HG02678 (cell line): ENCODE measurements around the gene KRTAP19-2.
"Not testable (repeated sequence)": the region's sequence is repeated elsewhere in the genome, so short reads cannot be mapped to it uniquely, and the experiment has no call there.

Source experiments
- ATAC-seq: cut with Tn5 transposase; IDR thresholded peaks from one replicate; pipeline ENCODE4 v1.9.1; 2021; ENCODE audit warnings: mild to moderate bottlenecking, moderate library complexity; ENCODE audit not compliant: unreplicated experiment

KRTAP19-2 gene

GRCh38 chr21:30487336-30487735 lies at the start of gene KRTAP19-2:
KRTAP19-2 (minus strand) TSS chr21:30487436; CDS start chr21:30487348, 88 bp downstream.
- ATAC-seq = no peak

GRCh38 chr21:30518876-30519275 lies 31.6 kb upstream of the KRTAP19-2 start:
- no peak for ATAC-seq

- ATAC-seq = no peak
Observed at GRCh38 chr21:30515681-30516080, 28.4 kb upstream of the KRTAP19-2 start.

GRCh38 chr21:30505621-30506205 lies 18.5 kb upstream of the KRTAP19-2 start:
- not testable (repeated sequence) for ATAC-seq

GRCh38 chr21:30502041-30502440 lies 14.8 kb upstream of the KRTAP19-2 start, which contains the start of gene KRTAP19-5:
KRTAP19-5 (minus strand) TSS chr21:30502141; CDS start chr21:30502090, 51 bp downstream.
- ATAC-seq = no peak

GRCh38 chr21:30497065-30497464 lies 9.8 kb upstream of the KRTAP19-2 start, which contains the start of gene KRTAP19-4:
KRTAP19-4 (minus strand) TSS chr21:30497165; CDS start chr21:30497110, 55 bp downstream.
- no peak for ATAC-seq

- ATAC-seq = no peak
Observed at GRCh38 chr21:30491963-30492428, 4.8 kb upstream of the KRTAP19-2 start, which contains the start of gene KRTAP19-3. KRTAP19-3 (minus strand) TSS chr21:30492013; CDS start chr21:30491957, 56 bp downstream.

GRCh38 chr21:30486180-30486579 lies 1.1 kb downstream of the KRTAP19-2 start:
- no peak for ATAC-seq

- ATAC-seq = no peak
Observed at GRCh38 chr21:30482130-30482529, 5.1 kb downstream of the KRTAP19-2 start.

- no peak for ATAC-seq
Observed at GRCh38 chr21:30480145-30480544, 7.1 kb downstream of the KRTAP19-2 start, which contains the start of gene KRTAP19-1. KRTAP19-1 (minus strand) TSS chr21:30480367; CDS start chr21:30480317, 50 bp downstream.

GRCh38 chr21:30479259-30479658 lies 8.0 kb downstream of the KRTAP19-2 start:
- no peak for ATAC-seq

- ATAC-seq = no peak
Observed at GRCh38 chr21:30478004-30478403, 9.2 kb downstream of the KRTAP19-2 start.

GRCh38 chr21:30468900-30469714 lies 18.1 kb downstream of the KRTAP19-2 start:
- no peak for ATAC-seq

GRCh38 chr21:30463713-30464112 lies 23.5 kb downstream of the KRTAP19-2 start:
- no peak for ATAC-seq

GRCh38 chr21:30448514-30448913 lies 38.7 kb downstream of the KRTAP19-2 start:
- ATAC-seq = no peak

GRCh38 chr21:30447056-30447455 lies 40.2 kb downstream of the KRTAP19-2 start:
- no peak for ATAC-seq

GRCh38 chr21:30444204-30444603 lies 43.0 kb downstream of the KRTAP19-2 start:
- ATAC-seq = no peak

- no peak for ATAC-seq
Observed at GRCh38 chr21:30443226-30443625, 44.0 kb downstream of the KRTAP19-2 start.

- ATAC-seq = no peak
Observed at GRCh38 chr21:30439975-30440374, 47.3 kb downstream of the KRTAP19-2 start, which contains the start of gene KRTAP15-1. KRTAP15-1 (plus strand) TSS chr21:30440275; CDS start chr21:30440328, 53 bp downstream.
